HUES6 (cell line): ENCODE measurements around the gene FSD2.
"Not testable (repeated sequence)": the region's sequence is repeated elsewhere in the genome, so short reads cannot be mapped to it uniquely, and the experiment has no call there.

Source experiments
- H3K27ac ChIP-seq: 2 replicates; pipeline ENCODE4 v1.7.0; 2013; ENCODE audit warnings: low read depth, mild to moderate bottlenecking, low read length, inconsistent platforms
- H3K27me3 ChIP-seq: 2 replicates; pipeline ENCODE4 v1.6.1; 2013; ENCODE audit warnings: low read length; ENCODE audit not compliant: control insufficient read depth, insufficient read depth
- H3K36me3 ChIP-seq: 2 replicates; pipeline ENCODE4 v1.6.1; 2013; ENCODE audit warnings: low read length; ENCODE audit not compliant: control insufficient read depth, insufficient read depth
- H3K4me1 ChIP-seq: 2 replicates; pipeline ENCODE4 v1.6.1; 2013; ENCODE audit warnings: low read length; ENCODE audit not compliant: control insufficient read depth, insufficient read depth
- H3K4me3 ChIP-seq: 2 replicates; pipeline ENCODE4 v1.5.1; 2013; ENCODE audit warnings: low read depth, low read length
- H3K9ac ChIP-seq: one replicate; pipeline ENCODE4 v1.6.1; 2013; ENCODE audit warnings: mild to moderate bottlenecking, low read length
- H3K9me3 ChIP-seq: 2 replicates; pipeline ENCODE4 v1.6.1; 2013; ENCODE audit warnings: low read depth, low read length; ENCODE audit not compliant: control insufficient read depth, insufficient read depth

Gene FSD2

GRCh38 chr15:82830427-82831173 is 24.7 kb upstream of the FSD2 start:
- no peak overlapping the region for H3K4me3 ChIP-seq
- no peaks in the 10 kb centered on the region for H3K4me1 ChIP-seq
- no peak overlapping the region for H3K9ac ChIP-seq
- H3K27me3 ChIP-seq = no peaks in the 10 kb centered on the region
- peaks cover 87% of the 10 kb centered on the region for H3K36me3 ChIP-seq
- H3K9me3 ChIP-seq = no peaks in the 10 kb centered on the region
- no peak overlapping the region for H3K27ac ChIP-seq

- Histone ChIP-seq H3K36me3 (peaks cover 75% of the 10 kb centered on the region), H3K4me1 (no peaks in the 10 kb centered on the region), H3K4me3 (no peak overlapping the region), H3K9ac (no peak overlapping the region), H3K9me3 (no peaks in the 10 kb centered on the region), H3K27me3 (no peaks in the 10 kb centered on the region), H3K27ac (no peak overlapping the region)
These were observed 23.4 kb upstream of the FSD2 start for GRCh38 chr15:82829234-82829633.

GRCh38 chr15:82828075-82828474 is 22.2 kb upstream of the FSD2 start:
- Histone ChIP-seq H3K27me3 (no peaks in the 10 kb centered on the region), H3K36me3 (peaks cover 71% of the 10 kb centered on the region), H3K27ac (no peak overlapping the region)

GRCh38 chr15:82823049-82823448 is 17.2 kb upstream of the FSD2 start:
- Histone ChIP-seq H3K27me3 (no peaks in the 10 kb centered on the region), H3K36me3 (peaks cover 60% of the 10 kb centered on the region), H3K27ac (no peak overlapping the region), H3K4me3 (no peak overlapping the region), H3K9me3 (no peaks in the 10 kb centered on the region), H3K9ac (no peak overlapping the region), H3K4me1 (no peaks in the 10 kb centered on the region)

More at GRCh38 chr15:82828075-82828474, 22.2 kb upstream of the FSD2 start:
- Histone ChIP-seq H3K4me3 (no peak overlapping the region), H3K9ac (no peak overlapping the region), H3K4me1 (no peaks in the 10 kb centered on the region), H3K9me3 (no peaks in the 10 kb centered on the region)

GRCh38 chr15:82821851-82822250 is 16.0 kb upstream of the FSD2 start:
- H3K27ac ChIP-seq, H3K4me1 ChIP-seq, H3K9ac ChIP-seq, H3K27me3 ChIP-seq, H3K4me3 ChIP-seq, H3K9me3 ChIP-seq: not testable (repeated sequence)
- H3K36me3 ChIP-seq = peaks cover 60% of the 10 kb centered on the region

- H3K36me3 ChIP-seq = peaks cover 60% of the 10 kb centered on the region
- H3K27ac ChIP-seq, H3K9me3 ChIP-seq, H3K4me3 ChIP-seq, H3K27me3 ChIP-seq, H3K9ac ChIP-seq, H3K4me1 ChIP-seq: not testable (repeated sequence)
These were observed 15.5 kb upstream of the FSD2 start for GRCh38 chr15:82821396-82821795.

GRCh38 chr15:82820128-82820527 is 14.3 kb upstream of the FSD2 start:
- no peaks in the 10 kb centered on the region for H3K4me1 ChIP-seq
- H3K4me3 ChIP-seq = no peak overlapping the region
- H3K27ac ChIP-seq = no peak overlapping the region
- no peak overlapping the region for H3K9ac ChIP-seq
- no peaks in the 10 kb centered on the region for H3K27me3 ChIP-seq
- H3K36me3 ChIP-seq = peaks cover 63% of the 10 kb centered on the region
- H3K9me3 ChIP-seq = no peaks in the 10 kb centered on the region

GRCh38 chr15:82812994-82813393 is 7.1 kb upstream of the FSD2 start:
- Histone ChIP-seq H3K4me1 (peaks cover 3% of the 10 kb centered on the region; the same call in 1 of the 2 replicates), H3K36me3 (peaks cover 35% of the 10 kb centered on the region), H3K4me3 (no peak overlapping the region), H3K27ac (no peak overlapping the region), H3K9me3 (no peaks in the 10 kb centered on the region), H3K27me3 (no peaks in the 10 kb centered on the region), H3K9ac (no peak overlapping the region)

- Histone ChIP-seq H3K9ac (peak overlapping the region; percentile 82), H3K4me1 (peaks cover 3% of the 10 kb centered on the region; the same call in 1 of the 2 replicates), H3K4me3 (peak overlapping the region; percentile 99), H3K36me3 (peaks cover 17% of the 10 kb centered on the region), H3K9me3 (no peaks in the 10 kb centered on the region), H3K27ac (no peak overlapping the region), H3K27me3 (no peaks in the 10 kb centered on the region)
These were observed 5.1 kb upstream of the FSD2 start for GRCh38 chr15:82810890-82811426.

- Histone ChIP-seq H3K4me1 (peaks cover 3% of the 10 kb centered on the region; the same call in 1 of the 2 replicates), H3K27ac (no peak overlapping the region; the same call in 1 of the 2 replicates), H3K9ac (peak overlapping the region; percentile 82), H3K27me3 (no peaks in the 10 kb centered on the region), H3K4me3 (peak overlapping the region; percentile 99), H3K36me3 (peaks cover 11% of the 10 kb centered on the region), H3K9me3 (no peaks in the 10 kb centered on the region)
These were observed 4.4 kb upstream of the FSD2 start for GRCh38 chr15:82810061-82810889.
